CD8-positive, alpha-beta memory T cell (primary cell): ENCODE data around the gene KLHL29. TPM values are rescaled to one million over a fixed set of nuclear protein-coding genes. Genes with fewer than 3 reads are reported as not detected.

Source experiments
- CTCF ChIA-PET: fragments of 350-600 bp; sonication (Branson Sonifier 250); formaldehyde crosslinking; loops from one replicate; lab custom pipeline; 2021; ENCODE audit warnings: antibody characterized with exemption; lab: Charles Lee
- POLR2A ChIA-PET: fragments of 350-600 bp; sonication (Branson Sonifier 250); formaldehyde crosslinking; loops from one replicate; lab custom pipeline; 2021; ENCODE audit warnings: antibody characterized with exemption; lab: Charles Lee
- DNase-seq, 5 donors: peaks; one replicate each; pipeline versions ENCODE4 v3.0.0 to v3.0.0-alpha.2; 2020 to 2022; ENCODE audit warnings: mixed read lengths in 1 of 5
- H3K27ac ChIP-seq: one replicate; pipeline ENCODE4 v1.7.0; 2013; ENCODE audit warnings: low read depth, mild to moderate bottlenecking, low read length, moderate library complexity
- H3K27me3 ChIP-seq: 2 replicates; pipeline ENCODE4 v1.7.0; 2013; ENCODE audit warnings: low read length, mild to moderate bottlenecking; ENCODE audit not compliant: insufficient read depth, poor library complexity, severe bottlenecking
- H3K36me3 ChIP-seq: 2 replicates; pipeline ENCODE4 v1.7.0; 2013; ENCODE audit warnings: mild to moderate bottlenecking, low read length, moderate library complexity; ENCODE audit not compliant: insufficient read depth
- H3K4me1 ChIP-seq: 2 replicates; pipeline ENCODE4 v1.7.0; 2013; ENCODE audit warnings: mild to moderate bottlenecking, low read length, moderate library complexity; ENCODE audit not compliant: insufficient read depth
- H3K4me3 ChIP-seq: 2 replicates; pipeline ENCODE4 v1.7.0; 2013; ENCODE audit warnings: mild to moderate bottlenecking, low read length
- H3K9me3 ChIP-seq: 2 replicates; pipeline ENCODE4 v1.7.0; 2013; ENCODE audit warnings: mild to moderate bottlenecking, low read length
- H3K27ac Mint-ChIP-seq, 8 donors: one replicate each; pipeline ENCODE4 v1.8.0; 2020 to 2021; ENCODE audit warnings: mixed read lengths in 8 of 8, mild to moderate bottlenecking in 6 of 8, inconsistent platforms in 3 of 8, moderate library complexity in 3 of 8
- H3K27me3 Mint-ChIP-seq, 2 donors: one replicate each; pipeline ENCODE4 v1.8.0; 2020 to 2021; ENCODE audit warnings: mixed read lengths in 2 of 2, mild to moderate bottlenecking in 1 of 2, moderate library complexity in 1 of 2
- H3K36me3 Mint-ChIP-seq, 3 donors: one replicate each; pipeline ENCODE4 v1.8.0; 2020 to 2021; ENCODE audit warnings: mixed read lengths in 3 of 3, inconsistent platforms in 1 of 3, mild to moderate bottlenecking in 1 of 3
- H3K4me1 Mint-ChIP-seq, 3 donors: one replicate each; pipeline ENCODE4 v1.8.0; 2020 to 2021; ENCODE audit warnings: mixed read lengths in 3 of 3, inconsistent platforms in 1 of 3, mild to moderate bottlenecking in 1 of 3
- H3K4me3 Mint-ChIP-seq, 7 donors: one replicate each; pipeline ENCODE4 v1.8.0; 2020 to 2021; ENCODE audit warnings: mixed read lengths in 7 of 7, mild to moderate bottlenecking in 6 of 7, moderate library complexity in 4 of 7, inconsistent platforms in 2 of 7
- H3K9me3 Mint-ChIP-seq, 5 donors: one replicate each; pipeline ENCODE4 v1.8.0; 2020 to 2022; ENCODE audit warnings: mixed read lengths in 5 of 5, mild to moderate bottlenecking in 3 of 5, moderate library complexity in 2 of 5, inconsistent platforms in 1 of 5
- polyA plus RNA-seq: library from polyadenylated mRNA; unstranded; fragments of 300-500 nt; fragmentation: Illumina TruSeq; gene quantifications from one replicate; pipeline ENCODE4 v1.2.3, GENCODE V29; 2021
- total RNA-seq, 2 experiments: library from RNA; stranded (reverse); gene quantifications; one replicate each; pipeline ENCODE4 v1.2.3, GENCODE V29; 2021

The KLHL29 gene
- total and polyA plus RNA-seq, 3 experiments from 2014 or later: 0.11 to 0.21 (median 0.13) TPM

DNA sequence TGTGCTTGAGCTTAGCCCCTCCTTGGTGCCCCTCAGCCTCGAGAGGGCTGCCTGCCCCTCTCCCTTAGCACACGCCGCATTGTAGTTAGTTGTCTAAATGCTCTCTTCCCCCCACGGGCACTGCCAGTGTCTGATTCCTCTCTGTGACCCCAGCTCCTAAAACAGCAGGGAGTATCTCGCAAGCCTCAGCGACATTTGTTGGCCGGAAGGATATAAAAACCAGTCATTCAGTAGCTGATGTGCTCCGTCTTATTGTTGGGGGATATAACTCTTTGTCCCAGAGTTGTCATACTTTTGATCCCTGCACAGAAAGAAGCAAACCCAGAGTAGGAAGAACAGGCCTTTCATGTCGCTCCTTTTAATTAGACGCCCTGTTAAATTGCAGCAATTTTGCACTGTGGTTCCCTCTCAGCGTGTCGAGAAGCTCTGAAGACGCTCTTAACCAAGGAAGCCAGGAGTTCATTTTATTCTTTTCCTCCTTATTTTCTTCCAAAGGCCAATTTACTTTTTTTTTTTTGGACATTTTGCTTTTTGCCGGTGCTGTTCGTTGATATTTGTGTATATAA is 201.8 kb downstream of the KLHL29 start:
- Mint-ChIP-seq H3K27ac (no peak overlapping the region), H3K4me1 (no peaks in the 10 kb centered on the region), H3K4me3 (no peak overlapping the region), H3K27me3 (peaks cover 1 to 3% of the 10 kb centered on the region in 2 donors), H3K9me3 (no peaks in the 10 kb centered on the region), H3K36me3 (no peaks in the 10 kb centered on the region)
- Histone ChIP-seq H3K27ac (no peak overlapping the region), H3K4me3 (no peak overlapping the region), H3K4me1 (no peaks in the 10 kb centered on the region), H3K36me3 (no peaks in the 10 kb centered on the region), H3K27me3 (no peaks in the 10 kb centered on the region), H3K9me3 (no peaks in the 10 kb centered on the region)
- ChIA-PET CTCF (no interaction called here), POLR2A (no interaction called here)
- no peak for DNase-seq

DNA sequence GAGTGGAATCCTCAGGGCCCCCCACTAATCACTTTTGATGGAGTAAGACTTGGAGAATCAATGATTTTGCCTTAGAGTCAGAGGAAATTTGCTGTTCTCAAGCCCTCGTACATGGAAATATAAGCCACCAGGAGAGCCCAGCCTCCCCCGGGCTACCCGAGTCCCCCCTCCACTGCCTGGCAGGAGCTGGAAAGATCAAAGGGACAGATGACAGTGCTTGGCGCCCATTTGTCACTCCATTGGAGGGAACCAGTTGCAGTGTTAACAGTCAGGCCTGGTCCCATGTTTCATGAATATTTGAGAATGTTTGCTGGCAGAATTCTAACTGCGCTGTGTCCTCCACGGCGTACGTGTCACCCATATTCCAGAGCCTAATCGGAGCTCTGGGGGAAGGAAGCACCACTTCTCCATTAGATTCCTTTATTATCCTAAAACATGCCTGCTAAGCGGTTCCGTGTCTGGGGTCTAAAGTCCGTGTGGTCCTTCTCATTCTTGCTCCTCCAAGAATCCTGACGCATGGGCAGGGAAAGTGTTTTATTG is 202.4 kb downstream of the KLHL29 start:
- Mint-ChIP-seq H3K4me1 (no peaks in the 10 kb centered on the region), H3K27ac (no peak overlapping the region), H3K36me3 (no peaks in the 10 kb centered on the region), H3K4me3 (no peak overlapping the region), H3K9me3 (no peaks in the 10 kb centered on the region), H3K27me3 (peaks cover 1 to 3% of the 10 kb centered on the region in 2 donors)
- Histone ChIP-seq H3K9me3 (no peaks in the 10 kb centered on the region), H3K4me3 (no peak overlapping the region), H3K36me3 (no peaks in the 10 kb centered on the region), H3K4me1 (no peaks in the 10 kb centered on the region), H3K27me3 (no peaks in the 10 kb centered on the region), H3K27ac (no peak overlapping the region)
- POLR2A ChIA-PET: no interaction called here
- CTCF ChIA-PET: no interaction called here
- no peak for DNase-seq

DNA sequence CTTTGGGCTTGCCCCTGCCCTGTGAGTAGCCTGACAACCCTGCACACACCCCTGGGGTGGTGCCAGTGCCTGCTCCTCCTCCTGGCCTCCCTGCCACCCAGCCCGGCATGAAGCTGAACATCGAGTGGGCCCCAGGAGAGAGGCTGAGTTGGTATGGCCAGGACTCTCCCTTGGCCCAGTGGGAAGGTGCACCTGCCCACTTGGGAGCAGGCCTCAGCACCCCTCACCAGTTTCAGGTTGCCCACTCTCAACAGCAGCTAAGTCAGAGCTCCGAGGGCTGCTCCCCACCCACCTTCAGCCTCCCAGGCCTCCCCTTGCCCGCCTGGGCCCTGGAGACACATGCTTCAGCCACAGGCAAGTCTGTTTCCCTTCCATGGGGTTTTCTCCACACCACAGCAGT is 203.1 kb downstream of the KLHL29 start:
- no peaks in the 10 kb centered on the region for H3K9me3 Mint-ChIP-seq
- Histone ChIP-seq H3K9me3 (no peaks in the 10 kb centered on the region), H3K4me3 (no peak overlapping the region), H3K4me1 (no peaks in the 10 kb centered on the region), H3K27me3 (no peaks in the 10 kb centered on the region), H3K27ac (no peak overlapping the region), H3K36me3 (no peaks in the 10 kb centered on the region)
- ChIA-PET POLR2A (no interaction called here), CTCF (no interaction called here)
- DNase-seq: no peak
- H3K36me3 Mint-ChIP-seq: no peaks in the 10 kb centered on the region
- H3K4me1 Mint-ChIP-seq: no peaks in the 10 kb centered on the region
- H3K4me3 Mint-ChIP-seq: no peak overlapping the region
- no peak overlapping the region for H3K27ac Mint-ChIP-seq
- H3K27me3 Mint-ChIP-seq: peaks cover 2 to 3% of the 10 kb centered on the region in 2 donors

DNA sequence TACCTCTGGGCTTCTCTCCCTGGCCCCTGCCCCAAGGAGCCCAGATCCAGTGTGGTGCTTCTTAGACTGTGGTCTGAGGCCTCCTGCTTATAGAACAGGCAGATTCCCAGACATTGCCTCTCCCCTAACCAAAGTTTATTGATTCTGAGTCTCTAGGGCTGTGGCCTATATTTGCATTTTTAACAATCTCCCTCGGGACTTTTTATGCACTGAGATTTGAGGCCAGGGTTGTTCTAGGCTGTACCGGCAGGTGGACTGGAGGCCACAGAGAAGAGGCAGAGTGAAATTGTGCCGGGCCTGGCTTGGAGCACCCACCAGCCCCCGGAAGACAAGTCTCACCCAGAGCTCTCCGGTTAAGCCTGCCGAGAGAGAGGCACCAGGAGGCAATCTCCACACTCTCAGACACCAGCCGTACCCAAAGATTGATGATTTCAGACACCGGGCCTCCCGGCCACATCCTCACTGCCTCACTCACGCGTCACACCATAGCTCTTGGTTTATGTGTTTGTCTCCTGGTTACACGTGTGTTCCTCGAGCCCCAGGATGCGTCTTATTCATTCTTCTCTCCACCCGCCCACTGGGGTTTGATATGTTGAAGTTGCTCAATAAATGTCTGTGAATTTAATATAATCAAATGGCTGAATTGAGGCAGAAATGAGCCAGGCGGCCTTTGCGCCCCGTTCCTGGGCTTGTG is 203.7 kb downstream of the KLHL29 start:
- Histone ChIP-seq H3K4me1 (no peaks in the 10 kb centered on the region), H3K9me3 (no peaks in the 10 kb centered on the region), H3K27me3 (no peaks in the 10 kb centered on the region), H3K4me3 (no peak overlapping the region), H3K36me3 (no peaks in the 10 kb centered on the region), H3K27ac (no peak overlapping the region)
- Mint-ChIP-seq H3K4me1 (no peaks in the 10 kb centered on the region), H3K27ac (no peak overlapping the region), H3K36me3 (no peaks in the 10 kb centered on the region), H3K4me3 (no peak overlapping the region), H3K27me3 (peaks cover 5 to 6% of the 10 kb centered on the region in 2 donors), H3K9me3 (no peaks in the 10 kb centered on the region)
- no peak for DNase-seq
- ChIA-PET POLR2A (no interaction called here), CTCF (no interaction called here)

DNA sequence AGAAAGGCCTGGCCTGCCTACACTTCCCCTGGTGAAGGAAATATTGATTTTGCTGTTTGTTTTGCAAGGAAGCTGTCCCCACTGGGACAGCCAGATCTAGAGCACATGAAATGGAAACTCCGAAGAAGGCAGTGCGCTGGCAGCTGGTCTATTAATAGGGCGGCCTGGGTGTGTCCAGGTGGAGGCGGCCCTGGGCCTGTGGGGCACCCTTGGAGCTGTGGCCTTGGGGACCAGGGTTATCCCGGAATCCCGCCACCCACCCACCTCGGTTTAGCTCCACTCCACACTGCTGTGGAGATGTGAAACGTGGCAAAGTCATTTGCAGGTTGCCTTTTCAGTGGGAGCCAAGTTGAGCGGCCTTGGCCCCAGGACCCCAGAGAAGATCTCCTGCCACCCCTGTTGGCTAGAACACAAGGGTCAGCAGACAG is 204.3 kb downstream of the KLHL29 start:
- ChIA-PET POLR2A (no interaction called here), CTCF (no interaction called here)
- H3K36me3 Mint-ChIP-seq: no peaks in the 10 kb centered on the region
- no peak overlapping the region for H3K4me3 ChIP-seq
- H3K9me3 ChIP-seq: no peaks in the 10 kb centered on the region
- DNase-seq: no peak
- peaks cover 5 to 6% of the 10 kb centered on the region in 2 donors for H3K27me3 Mint-ChIP-seq
- H3K4me1 ChIP-seq: no peaks in the 10 kb centered on the region
- no peaks in the 10 kb centered on the region for H3K4me1 Mint-ChIP-seq
- no peaks in the 10 kb centered on the region for H3K27me3 ChIP-seq
- H3K4me3 Mint-ChIP-seq: no peak overlapping the region
- no peaks in the 10 kb centered on the region for H3K9me3 Mint-ChIP-seq
- no peaks in the 10 kb centered on the region for H3K36me3 ChIP-seq
- H3K27ac ChIP-seq: no peak overlapping the region
- no peak overlapping the region for H3K27ac Mint-ChIP-seq

DNA sequence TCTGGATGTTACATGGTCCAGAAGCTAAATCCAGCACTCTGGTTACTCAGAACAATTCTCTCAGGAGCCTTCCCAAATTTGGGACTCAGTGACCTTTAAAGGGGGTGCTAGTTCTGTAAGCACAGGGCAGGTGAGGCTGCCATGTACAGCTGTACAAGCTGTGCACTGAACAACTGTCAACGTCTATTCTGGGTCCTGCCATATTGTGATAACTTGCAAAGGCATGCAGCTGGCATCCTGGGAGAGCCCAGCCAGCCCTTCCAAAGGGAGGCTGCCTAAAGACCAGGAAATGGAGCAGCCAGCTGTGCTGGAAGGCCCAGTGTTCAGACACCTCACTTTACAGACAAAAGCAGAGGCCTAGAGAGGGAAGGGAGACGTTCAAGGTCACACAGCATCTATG is 204.8 kb downstream of the KLHL29 start:
- no peak overlapping the region for H3K4me3 ChIP-seq
- no peak for DNase-seq
- Mint-ChIP-seq H3K27ac (no peak overlapping the region), H3K27me3 (peaks cover 5 to 9% of the 10 kb centered on the region in 2 donors), H3K4me3 (no peak overlapping the region), H3K36me3 (no peaks in the 10 kb centered on the region), H3K4me1 (no peaks in the 10 kb centered on the region), H3K9me3 (no peaks in the 10 kb centered on the region)
- ChIA-PET POLR2A (no interaction called here), CTCF (no interaction called here)
- no peaks in the 10 kb centered on the region for H3K4me1 ChIP-seq
- no peak overlapping the region for H3K27ac ChIP-seq
- H3K9me3 ChIP-seq: no peaks in the 10 kb centered on the region
- H3K27me3 ChIP-seq: no peaks in the 10 kb centered on the region
- no peaks in the 10 kb centered on the region for H3K36me3 ChIP-seq

DNA sequence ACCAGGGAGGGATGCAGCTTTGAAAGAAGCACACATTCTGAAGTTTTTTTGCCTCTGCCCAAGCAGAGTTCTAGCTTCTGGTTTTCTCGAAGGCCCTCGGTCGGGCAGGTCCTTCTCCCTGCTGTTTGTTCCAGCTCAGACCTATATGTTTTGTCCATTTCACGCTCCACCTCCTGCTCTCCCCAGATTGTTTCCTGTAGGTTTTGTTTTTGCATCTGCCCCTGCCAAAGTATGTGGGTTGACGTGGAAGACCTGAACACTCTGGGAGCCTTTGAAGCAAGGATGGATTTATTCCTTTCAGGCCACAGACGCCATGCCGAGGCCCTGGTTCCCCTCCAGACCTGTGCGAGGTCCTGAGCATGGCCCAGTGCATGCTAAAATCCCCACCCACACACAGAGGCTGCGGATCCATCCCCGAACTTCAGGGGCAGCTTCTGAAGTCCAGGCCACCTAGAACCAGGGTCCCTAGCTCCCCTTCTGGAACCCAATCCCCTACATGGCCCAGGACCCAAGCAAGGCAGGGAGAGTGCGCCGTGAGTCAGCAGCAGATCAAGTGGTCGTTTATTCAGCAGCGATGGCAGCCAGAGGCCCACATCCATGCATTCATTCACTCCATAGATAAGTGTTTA is 205.4 kb downstream of the KLHL29 start:
- H3K4me1 ChIP-seq: no peaks in the 10 kb centered on the region
- Mint-ChIP-seq H3K4me3 (no peak overlapping the region), H3K27me3 (peaks cover 5 to 13% of the 10 kb centered on the region in 2 donors), H3K27ac (no peak overlapping the region), H3K9me3 (no peaks in the 10 kb centered on the region), H3K36me3 (no peaks in the 10 kb centered on the region), H3K4me1 (no peaks in the 10 kb centered on the region)
- no peaks in the 10 kb centered on the region for H3K36me3 ChIP-seq
- H3K9me3 ChIP-seq: no peaks in the 10 kb centered on the region
- no peaks in the 10 kb centered on the region for H3K27me3 ChIP-seq
- H3K4me3 ChIP-seq: no peak overlapping the region
- H3K27ac ChIP-seq: no peak overlapping the region
- ChIA-PET CTCF (no interaction called here), POLR2A (no interaction called here)
- DNase-seq: no peak

DNA sequence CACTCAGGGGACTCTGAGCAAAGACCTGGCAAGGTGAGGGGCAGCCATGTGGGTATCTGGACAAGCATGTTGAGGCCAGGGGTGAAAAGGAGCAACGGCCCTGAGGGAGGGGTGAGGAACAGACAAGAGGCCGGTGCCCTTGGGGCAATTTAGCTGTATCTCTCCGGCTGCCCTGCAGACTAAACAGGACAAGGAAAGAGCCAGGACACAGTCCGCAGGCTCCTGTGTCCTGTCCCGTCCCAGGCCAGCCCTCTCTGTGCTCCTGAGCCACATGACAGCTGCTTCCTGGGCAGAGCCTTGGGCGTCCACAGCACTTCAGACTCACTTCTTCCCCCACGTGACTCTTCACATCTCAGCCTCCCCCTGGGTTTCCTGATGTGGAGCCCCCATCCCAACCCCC is 206.1 kb downstream of the KLHL29 start:
- POLR2A ChIA-PET: no interaction called here

More for the DNA sequence above, 206.1 kb downstream of the KLHL29 start:
- Mint-ChIP-seq H3K4me1 (no peaks in the 10 kb centered on the region), H3K9me3 (no peaks in the 10 kb centered on the region), H3K27me3 (peaks cover 5 to 14% of the 10 kb centered on the region in 2 donors), H3K4me3 (no peak overlapping the region), H3K36me3 (no peaks in the 10 kb centered on the region), H3K27ac (no peak overlapping the region)
- Histone ChIP-seq H3K36me3 (no peaks in the 10 kb centered on the region), H3K9me3 (no peaks in the 10 kb centered on the region), H3K27me3 (peaks cover 3% of the 10 kb centered on the region), H3K4me1 (no peaks in the 10 kb centered on the region), H3K27ac (no peak overlapping the region), H3K4me3 (no peak overlapping the region)
- no peak for DNase-seq
- CTCF ChIA-PET: no interaction called here
